DND-41 (cell line): Measurements from ENCODE around the gene SPSB4.

ENCODE experiments used
- ATAC-seq: fragments of 200-7000 bp; cut with Tn5 transposase; 3 replicates; pipeline ENCODE4 v1.9.1; 2021; ENCODE audit warnings: low read depth; ENCODE audit not compliant: insufficient read depth
- DNase-seq: peaks from one replicate; pipeline ENCODE4 v3.0.0-alpha.2; 2020
- H2AFZ ChIP-seq: 2 replicates; pipeline ENCODE4 v1.6.0; 2012; ENCODE audit warnings: low read depth, low read length
- H3K27ac ChIP-seq: 2 replicates; pipeline ENCODE4 v1.5.1; 2012; ENCODE audit warnings: low read length, inconsistent platforms
- H3K27me3 ChIP-seq: fragments of 200-600 bp; sonication (generic); 2 replicates; pipeline ENCODE4 v1.6.0; 2012; ENCODE audit warnings: low read length, mild to moderate bottlenecking, inconsistent platforms; ENCODE audit not compliant: insufficient read depth, poor library complexity
- H3K36me3 ChIP-seq: 2 replicates; pipeline ENCODE4 v1.5.1; 2012; ENCODE audit warnings: low read length, inconsistent platforms; ENCODE audit not compliant: insufficient read depth
- H3K4me1 ChIP-seq: 2 replicates; pipeline ENCODE4 v1.5.1; 2012; ENCODE audit warnings: mild to moderate bottlenecking, low read length; ENCODE audit not compliant: insufficient read depth
- H3K4me2 ChIP-seq: 2 replicates; pipeline ENCODE4 v1.6.0; 2012; ENCODE audit warnings: mild to moderate bottlenecking, moderate library complexity, low read length, inconsistent platforms; ENCODE audit not compliant: insufficient read depth
- H3K4me3 ChIP-seq, 2 experiments: fragments of 200-600 bp in 1 of 2; shearing (Covaris generic) in 1 of 2; 2 replicates each; pipeline ENCODE4 v1.5.1; 2012 to 2016; ENCODE audit warnings: inconsistent platforms in 2 of 2, low read length in 2 of 2, mild to moderate bottlenecking in 2 of 2, low read depth in 1 of 2, moderate library complexity in 1 of 2
- H3K79me2 ChIP-seq: 2 replicates; pipeline ENCODE4 v1.6.0; 2012; ENCODE audit warnings: low read length, inconsistent platforms; ENCODE audit not compliant: insufficient read depth
- H3K9ac ChIP-seq: 2 replicates; pipeline ENCODE4 v1.6.0; 2012; ENCODE audit warnings: low read depth, mild to moderate bottlenecking, inconsistent platforms, low read length, moderate library complexity
- H3K9me3 ChIP-seq: 2 replicates; pipeline ENCODE4 v1.5.1; 2012; ENCODE audit warnings: low read length, moderate library complexity, mild to moderate bottlenecking, inconsistent platforms; ENCODE audit not compliant: insufficient read depth, severe bottlenecking
- H4K20me1 ChIP-seq: 2 replicates; pipeline ENCODE4 v1.6.0; 2012; ENCODE audit warnings: low read length; ENCODE audit not compliant: insufficient read depth
- EZH2 ChIP-seq: IDR thresholded peaks from 3 replicates; pipeline ENCODE4 v1.6.1; 2012; ENCODE audit warnings: borderline replicate concordance, low read depth, mild to moderate bottlenecking, moderate library complexity, low read length, inconsistent platforms; ENCODE audit not compliant: severe bottlenecking
- TF ChIP-seq, protein P1 (sequence below): IDR thresholded peaks from 2 replicates; pipeline ENCODE4 v1.5.1; 2012; ENCODE audit warnings: borderline replicate concordance, low read length, moderate library complexity, mild to moderate bottlenecking; ENCODE audit not compliant: poor library complexity, severe bottlenecking; ENCODE audit errors: extremely low read depth

SPSB4 gene

DNA sequence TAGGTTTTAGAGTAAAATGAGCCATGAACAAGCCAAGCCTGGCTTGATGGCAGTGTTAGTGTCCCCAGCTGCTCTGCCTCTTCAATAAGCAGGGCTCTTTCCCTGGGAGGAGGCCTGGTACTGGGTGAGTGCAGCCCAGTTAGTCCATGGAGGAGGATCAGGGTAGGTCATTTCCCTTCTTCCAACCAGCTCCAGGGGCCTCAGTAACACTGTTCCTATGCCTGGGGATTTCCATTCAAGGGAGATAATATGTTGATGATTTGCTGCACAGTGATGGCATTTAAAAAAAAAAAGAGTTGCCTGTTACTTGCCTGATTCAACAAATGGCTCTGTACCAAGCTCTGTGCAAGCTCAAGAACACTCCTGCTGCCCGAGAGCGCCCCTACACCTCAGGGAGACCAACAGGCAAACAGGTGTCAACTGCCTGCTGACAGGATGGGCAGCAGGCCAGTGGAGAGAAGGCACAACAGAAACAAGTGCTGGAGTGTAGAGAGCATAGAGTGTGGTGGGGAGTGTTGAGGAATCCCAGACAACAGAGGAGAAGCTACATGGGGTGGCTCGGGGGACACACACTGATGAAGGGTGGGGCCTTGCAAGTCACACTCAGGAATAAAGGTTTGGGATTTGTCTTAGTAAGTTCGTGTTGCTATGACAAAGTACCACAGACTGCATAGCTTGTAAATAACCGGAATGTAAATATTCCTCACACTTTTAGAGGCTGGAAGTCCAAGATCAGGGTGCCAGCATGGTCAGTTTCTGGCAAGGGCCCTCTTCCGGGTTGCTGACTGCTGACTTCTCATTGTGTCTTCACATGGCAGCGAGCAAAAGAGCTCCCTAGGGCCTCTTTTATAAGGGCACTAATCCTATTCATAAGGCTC, 101.9 kb downstream of the SPSB4 start:
- no peaks in the 10 kb centered on the region for H3K27me3 ChIP-seq
- H3K36me3 ChIP-seq, result 0 out of 2 replicates have a peak, but pooled peaks cover 5% of the 10 kb centered on the region
- H3K9me3 ChIP-seq, result no peaks in the 10 kb centered on the region
- H3K4me2 ChIP-seq, result no peak overlapping the region
- no peak for ATAC-seq
- no peak overlapping the region for H2AFZ ChIP-seq
- H3K79me2 ChIP-seq, result no peaks in the 10 kb centered on the region
- H4K20me1 ChIP-seq, result peaks cover 3% of the 10 kb centered on the region; the same call in 1 of the 2 replicates
- DNase-seq, result no peak
- TF ChIP-seq, protein P1, sequence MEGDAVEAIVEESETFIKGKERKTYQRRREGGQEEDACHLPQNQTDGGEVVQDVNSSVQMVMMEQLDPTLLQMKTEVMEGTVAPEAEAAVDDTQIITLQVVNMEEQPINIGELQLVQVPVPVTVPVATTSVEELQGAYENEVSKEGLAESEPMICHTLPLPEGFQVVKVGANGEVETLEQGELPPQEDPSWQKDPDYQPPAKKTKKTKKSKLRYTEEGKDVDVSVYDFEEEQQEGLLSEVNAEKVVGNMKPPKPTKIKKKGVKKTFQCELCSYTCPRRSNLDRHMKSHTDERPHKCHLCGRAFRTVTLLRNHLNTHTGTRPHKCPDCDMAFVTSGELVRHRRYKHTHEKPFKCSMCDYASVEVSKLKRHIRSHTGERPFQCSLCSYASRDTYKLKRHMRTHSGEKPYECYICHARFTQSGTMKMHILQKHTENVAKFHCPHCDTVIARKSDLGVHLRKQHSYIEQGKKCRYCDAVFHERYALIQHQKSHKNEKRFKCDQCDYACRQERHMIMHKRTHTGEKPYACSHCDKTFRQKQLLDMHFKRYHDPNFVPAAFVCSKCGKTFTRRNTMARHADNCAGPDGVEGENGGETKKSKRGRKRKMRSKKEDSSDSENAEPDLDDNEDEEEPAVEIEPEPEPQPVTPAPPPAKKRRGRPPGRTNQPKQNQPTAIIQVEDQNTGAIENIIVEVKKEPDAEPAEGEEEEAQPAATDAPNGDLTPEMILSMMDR, result no peak
- TF ChIP-seq EZH2, result no peak
- no peak overlapping the region for H3K9ac ChIP-seq
- H3K4me1 ChIP-seq, result no peaks in the 10 kb centered on the region
- no peak overlapping the region for H3K4me3 ChIP-seq
- H3K27ac ChIP-seq, result no peak overlapping the region

DNA sequence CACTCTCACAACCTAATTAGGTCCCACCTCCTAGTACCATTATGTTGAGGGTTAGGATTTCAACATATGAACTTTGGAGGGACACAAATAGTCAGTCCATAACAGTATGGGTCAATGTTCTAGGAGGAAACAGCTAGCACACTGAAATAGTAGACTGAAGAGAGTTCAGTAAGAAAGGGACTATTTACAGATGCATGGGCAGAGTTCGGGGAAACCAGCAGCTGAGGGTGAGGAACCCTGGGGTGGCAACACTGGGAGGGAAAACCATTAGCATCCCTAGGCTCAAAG, 102.5 kb downstream of the SPSB4 start:
- TF ChIP-seq, protein P1, result no peak
- no peak for TF ChIP-seq EZH2
- Histone ChIP-seq H3K4me2 (no peak overlapping the region), H3K27ac (no peak overlapping the region), H3K79me2 (no peaks in the 10 kb centered on the region), H4K20me1 (peaks cover 3% of the 10 kb centered on the region; the same call in 1 of the 2 replicates), H3K9ac (no peak overlapping the region), H2AFZ (no peak overlapping the region), H3K4me1 (no peaks in the 10 kb centered on the region), H3K4me3 (no peak overlapping the region), H3K9me3 (peaks cover under 1% of the 10 kb centered on the region), H3K27me3 (no peaks in the 10 kb centered on the region), H3K36me3 (0 out of 2 replicates have a peak, but pooled peaks cover 2% of the 10 kb centered on the region)
- ATAC-seq, result no peak
- no peak for DNase-seq

DNA sequence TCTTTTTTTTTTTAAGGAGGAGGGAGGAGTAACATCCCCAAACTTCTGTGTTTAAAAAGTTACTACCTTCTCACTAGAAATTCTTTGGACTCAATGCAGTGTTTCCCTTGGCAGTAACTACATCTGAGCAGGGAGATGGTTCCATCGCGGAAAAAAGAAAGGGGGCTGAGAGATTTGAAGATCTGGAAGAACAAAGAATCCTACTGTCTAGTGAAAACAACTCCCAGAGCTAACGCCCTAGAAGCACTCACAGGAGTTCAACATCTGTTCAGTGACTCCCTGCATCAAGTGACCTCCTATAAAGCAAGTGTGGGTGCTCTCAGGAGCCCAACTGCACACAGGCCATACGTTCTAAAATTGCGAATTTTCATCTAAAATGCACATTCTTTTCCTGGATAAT, 113.7 kb downstream of the SPSB4 start:
- H3K27ac ChIP-seq, result no peak overlapping the region

More for the DNA sequence above, 113.7 kb downstream of the SPSB4 start:
- no peaks in the 10 kb centered on the region for H4K20me1 ChIP-seq
- H3K4me2 ChIP-seq, result no peak overlapping the region
- no peak overlapping the region for H3K9ac ChIP-seq
- peaks cover 5% of the 10 kb centered on the region; the same call in 1 of the 2 replicates for H3K4me1 ChIP-seq
- no peak overlapping the region for H3K4me3 ChIP-seq
- no peaks in the 10 kb centered on the region for H3K36me3 ChIP-seq
- H3K9me3 ChIP-seq, result no peaks in the 10 kb centered on the region
- no peak for ATAC-seq
- DNase-seq, result no peak
- no peak overlapping the region for H2AFZ ChIP-seq
- no peaks in the 10 kb centered on the region for H3K79me2 ChIP-seq
- no peaks in the 10 kb centered on the region for H3K27me3 ChIP-seq
- TF ChIP-seq, protein P1, result no peak
- no peak for TF ChIP-seq EZH2
